T-cell (primary cell): ENCODE measurements around the gene PRKCB. TPM values are rescaled to one million over a fixed set of nuclear protein-coding genes. Genes with fewer than 3 reads are reported as not detected.

ENCODE experiments used
- ATAC-seq, 4 experiments: fragments of 200-7000 bp in 3 of 4; fragments of 150-1000 bp in 1 of 4; cut with Tn5 transposase; replicated peaks in 1 of 4; 1 replicate in 3 of 4; 2 replicates in 1 of 4; pipeline ENCODE4 v1.10.0; 2021; ENCODE audit warnings: moderate library complexity in 3 of 4, mild to moderate bottlenecking in 2 of 4, moderate number of reproducible peaks in 1 of 4
- CTCF ChIA-PET, 2 donors: fragments of 300-600 bp; sonication (Branson Sonifier 250); formaldehyde crosslinking; loops; one replicate each; lab custom pipeline; 2022; ENCODE audit warnings: antibody characterized with exemption in 2 of 2; lab: Charles Lee
- POLR2A ChIA-PET, 2 donors: fragments of 300-600 bp; sonication (Branson Sonifier 250); formaldehyde crosslinking; loops; one replicate each; lab custom pipeline; 2022; ENCODE audit warnings: antibody characterized with exemption in 2 of 2; lab: Charles Lee
- DNase-seq, 35 experiments: peaks; one replicate each; pipeline versions ENCODE4 v3.0.0 to v3.0.0-alpha.2; 2013 to 2023
- H3K27ac ChIP-seq: one replicate; pipeline ENCODE4 v1.5.1; 2013; ENCODE audit warnings: low read length
- H3K27me3 ChIP-seq, 2 experiments: replicated peaks in 1 of 2; 1 replicate in 1 of 2; 2 replicates in 1 of 2; pipeline versions ENCODE4 v1.6.1 to v1.7.0; 2013; ENCODE audit warnings: low read length in 1 of 2, mixed read lengths in 1 of 2; ENCODE audit not compliant: control insufficient read depth in 2 of 2, insufficient read depth in 2 of 2; ENCODE audit errors: extremely low read depth in 1 of 2
- H3K36me3 ChIP-seq, 2 donors: 1 replicate in 1 of 2; 2 replicates in 1 of 2; pipeline versions ENCODE4 v1.6.1 to v1.7.0; 2013; ENCODE audit warnings: low read length in 1 of 2; ENCODE audit not compliant: control insufficient read depth in 2 of 2, insufficient read depth in 1 of 2; ENCODE audit errors: extremely low read depth in 1 of 2
- H3K4me1 ChIP-seq, 2 experiments: 1 replicate in 1 of 2; 2 replicates in 1 of 2; pipeline versions ENCODE4 v1.6.1 to v1.7.0; 2013; ENCODE audit warnings: low read length in 2 of 2, mixed read lengths in 1 of 2; ENCODE audit not compliant: insufficient read depth in 2 of 2, control insufficient read depth in 1 of 2; ENCODE audit errors: extremely low read depth in 1 of 2
- H3K4me3 ChIP-seq, 2 donors: 1 replicate in 1 of 2; 2 replicates in 1 of 2; pipeline versions ENCODE4 v1.5.1 to v1.7.0; 2013; ENCODE audit warnings: mild to moderate bottlenecking in 2 of 2, low read length in 1 of 2, moderate library complexity in 1 of 2; ENCODE audit not compliant: control insufficient read depth in 1 of 2; ENCODE audit errors: extremely low read depth in 1 of 2
- H3K9me3 ChIP-seq: 2 replicates; pipeline ENCODE4 v1.7.0; 2013
- H3K27ac Mint-ChIP-seq, 2 donors: one replicate each; pipeline ENCODE4 v1.8.0; 2020 to 2021; ENCODE audit warnings: mild to moderate bottlenecking in 2 of 2, mixed read lengths in 2 of 2
- H3K27me3 Mint-ChIP-seq, 2 donors: one replicate each; pipeline ENCODE4 v1.8.0; 2021 to 2022; ENCODE audit warnings: mixed read lengths in 2 of 2
- H3K36me3 Mint-ChIP-seq: one replicate; pipeline ENCODE4 v1.8.0; 2021; ENCODE audit warnings: mixed read lengths
- H3K4me1 Mint-ChIP-seq, 3 donors: one replicate each; pipeline ENCODE4 v1.8.0; 2020 to 2022; ENCODE audit warnings: mixed read lengths in 3 of 3, mild to moderate bottlenecking in 1 of 3
- H3K4me3 Mint-ChIP-seq, 3 donors: one replicate each; pipeline ENCODE4 v1.8.0; 2020 to 2022; ENCODE audit warnings: mild to moderate bottlenecking in 3 of 3, mixed read lengths in 3 of 3, moderate library complexity in 3 of 3
- H3K9me3 Mint-ChIP-seq, 3 donors: one replicate each; pipeline ENCODE4 v1.8.0; 2020 to 2022; ENCODE audit warnings: mixed read lengths in 3 of 3
- WGBS: methylation state at CpG from one replicate; pipeline ENCODE4 v1.1.5; 2013; ENCODE audit warnings: missing lambda C conversion rate; ENCODE audit not compliant: insufficient coverage; 5-methylcytosine and 5-hydroxymethylcytosine counted together
- total RNA-seq, 35 experiments: library from RNA in 6 of 35; stranded (reverse) in 6 of 35; fragments of 120-200 nt in 1 of 35; gene quantifications; one replicate each; pipeline versions ENCODE4 v1.2.1 to v1.2.4 and lab custom pipeline; 2013 to 2026

PRKCB gene
- total RNA-seq, 5 donors from 2014 or later (not counting 1 experiment from before 2014, with no cell fraction given): 84.7 to 114 (median 105) TPM

GRCh38 chr16:24075931-24076716 lies 240.3 kb downstream of the PRKCB start:
- 75% methylated on average over 3 of the region's 6 CpGs for WGBS
- peak in 1 of 4 experiments; percentile 62 for ATAC-seq
- Mint-ChIP-seq H3K27me3 (no peaks in the 10 kb centered on the region), H3K36me3 (peaks cover 40% of the 10 kb centered on the region), H3K9me3 (no peaks in the 10 kb centered on the region), H3K27ac (no peak overlapping the region), H3K4me1 (peaks cover 29 to 46% (median 31%) of the 10 kb centered on the region in 3 donors), H3K4me3 (no peak overlapping the region)
- H3K36me3 ChIP-seq: peaks cover 3 to 12% of the 10 kb centered on the region in 2 donors
- no peaks in the 10 kb centered on the region for H3K27me3 ChIP-seq
- no peak overlapping the region for H3K27ac ChIP-seq
- peaks cover 0 to 11% of the 10 kb centered on the region in 2 experiments for H3K4me1 ChIP-seq
- CTCF ChIA-PET: no interaction called here
- DNase-seq: peak in 2 of 35 experiments; percentile 3 to 5
- H3K9me3 ChIP-seq: no peaks in the 10 kb centered on the region
- H3K4me3 ChIP-seq: no peak overlapping the region
- POLR2A ChIA-PET: no interaction called here

GRCh38 chr16:24077292-24077691 lies 241.5 kb downstream of the PRKCB start:
- no CpG with 5 or more reads among the region's 1 CpG for WGBS
- peaks cover 3 to 12% of the 10 kb centered on the region in 2 donors for H3K36me3 ChIP-seq
- peaks cover 0 to 6% of the 10 kb centered on the region in 2 experiments for H3K4me1 ChIP-seq
- H3K27me3 ChIP-seq: no peaks in the 10 kb centered on the region
- no peak for ATAC-seq
- no peak for DNase-seq
- H3K27ac ChIP-seq: no peak overlapping the region
- H3K4me3 ChIP-seq: no peak overlapping the region
- no peak overlapping the region for H3K27ac Mint-ChIP-seq
- ChIA-PET CTCF (no interaction called here), POLR2A (interaction anchor here in 1 of 2 donors (0.5 kb wide), 1 partner anchor 29 kb away, joined by 3 read pairs; no protein-coding TSS in a partner anchor)
- H3K27me3 Mint-ChIP-seq: no peaks in the 10 kb centered on the region
- no peaks in the 10 kb centered on the region for H3K9me3 ChIP-seq
- H3K4me3 Mint-ChIP-seq: no peak overlapping the region
- H3K36me3 Mint-ChIP-seq: peaks cover 40% of the 10 kb centered on the region
- H3K4me1 Mint-ChIP-seq: peaks cover 24 to 36% (median 26%) of the 10 kb centered on the region in 3 donors
- no peaks in the 10 kb centered on the region for H3K9me3 Mint-ChIP-seq

GRCh38 chr16:24077966-24078365 lies 242.2 kb downstream of the PRKCB start:
- H3K9me3 Mint-ChIP-seq: no peaks in the 10 kb centered on the region
- no peak overlapping the region for H3K4me3 Mint-ChIP-seq
- H3K36me3 Mint-ChIP-seq: peaks cover 34% of the 10 kb centered on the region
- Histone ChIP-seq H3K4me3 (no peak overlapping the region), H3K36me3 (peaks cover 3 to 10% of the 10 kb centered on the region in 2 donors), H3K27ac (no peak overlapping the region), H3K27me3 (no peaks in the 10 kb centered on the region), H3K4me1 (peaks cover 0 to 6% of the 10 kb centered on the region in 2 experiments), H3K9me3 (no peaks in the 10 kb centered on the region)
- no CpG with 5 or more reads among the region's 8 CpGs for WGBS
- H3K27me3 Mint-ChIP-seq: no peaks in the 10 kb centered on the region
- no peak overlapping the region for H3K27ac Mint-ChIP-seq
- no peak for ATAC-seq
- POLR2A ChIA-PET: no interaction called here
- DNase-seq: no peak
- CTCF ChIA-PET: no interaction called here
- H3K4me1 Mint-ChIP-seq: peaks cover 18 to 30% (median 19%) of the 10 kb centered on the region in 3 donors

DNA sequence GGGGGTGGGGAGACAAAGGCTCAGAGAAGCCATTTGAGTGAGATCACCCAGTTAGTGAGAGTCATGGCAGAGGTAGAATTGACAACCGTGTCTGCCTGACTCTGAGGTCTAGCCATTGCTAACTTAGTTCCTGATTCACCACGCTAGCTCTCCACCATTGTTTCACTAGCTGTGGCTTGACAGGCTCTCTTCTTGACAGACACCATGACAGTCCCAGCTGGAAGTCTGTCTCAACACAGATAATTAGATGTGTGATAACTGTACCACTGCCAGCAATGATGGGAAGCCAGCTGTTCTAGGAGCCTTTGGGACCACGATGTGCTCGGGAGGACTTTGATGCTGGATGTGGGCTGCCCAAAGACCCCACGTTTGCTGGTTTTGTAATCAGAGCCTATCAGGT lies 249.9 kb downstream of the PRKCB start:
- no peaks in the 10 kb centered on the region for H3K4me1 ChIP-seq
- Mint-ChIP-seq H3K9me3 (peaks cover 5 to 11% (median 9%) of the 10 kb centered on the region in 3 donors), H3K27ac (peak overlapping the region in 1 of 2 donors; percentile 66), H3K4me3 (no peak overlapping the region), H3K27me3 (no peaks in the 10 kb centered on the region), H3K36me3 (peaks cover 43% of the 10 kb centered on the region), H3K4me1 (peaks cover 0 to 2% (median 0%) of the 10 kb centered on the region in 3 donors)
- H3K27me3 ChIP-seq: no peaks in the 10 kb centered on the region
- peaks cover 0 to 8% of the 10 kb centered on the region in 2 donors for H3K36me3 ChIP-seq
- ChIA-PET POLR2A (no interaction called here), CTCF (no interaction called here)
- 97% methylated on average over 5 of the region's 5 CpGs for WGBS
- H3K9me3 ChIP-seq: no peaks in the 10 kb centered on the region
- no peak overlapping the region for H3K4me3 ChIP-seq
- ATAC-seq: no peak
- no peak overlapping the region for H3K27ac ChIP-seq
- no peak for DNase-seq

DNA sequence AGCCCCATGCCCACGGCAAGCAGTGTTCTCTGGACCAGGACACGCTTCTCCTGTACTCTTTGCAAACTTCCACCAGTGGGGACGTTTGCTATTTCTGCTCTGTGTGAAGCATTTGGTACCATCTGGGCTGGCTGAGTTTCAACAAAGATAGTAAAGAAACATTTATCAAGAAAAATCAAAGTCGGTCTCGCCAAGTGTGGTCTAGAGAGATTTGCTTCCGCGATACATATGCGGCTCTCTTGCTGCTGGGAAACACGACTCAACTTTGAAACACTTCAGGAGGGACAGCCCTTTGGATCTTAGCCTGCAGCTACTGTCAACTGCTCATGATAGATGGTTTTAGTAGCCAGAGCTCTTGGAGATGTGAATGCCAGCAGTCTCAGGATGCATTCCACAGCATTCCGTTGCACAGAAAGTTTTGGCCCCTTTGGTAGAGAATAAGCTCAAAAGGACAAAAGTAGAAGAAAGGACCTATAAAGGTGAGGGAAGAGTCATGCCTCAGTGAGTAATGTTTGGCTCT lies 252.2 kb downstream of the PRKCB start:
- 100% methylated on average over 7 of the region's 10 CpGs for WGBS
- POLR2A ChIA-PET: no interaction called here
- Mint-ChIP-seq H3K27me3 (no peaks in the 10 kb centered on the region), H3K27ac (no peak overlapping the region), H3K9me3 (peaks cover 5 to 18% (median 15%) of the 10 kb centered on the region in 3 donors), H3K36me3 (peaks cover 65% of the 10 kb centered on the region), H3K4me1 (peaks cover 6 to 10% (median 9%) of the 10 kb centered on the region in 3 donors), H3K4me3 (no peak overlapping the region)
- Histone ChIP-seq H3K4me1 (peaks cover 0 to 4% of the 10 kb centered on the region in 2 experiments), H3K27ac (no peak overlapping the region), H3K9me3 (no peaks in the 10 kb centered on the region), H3K27me3 (no peaks in the 10 kb centered on the region), H3K4me3 (no peak overlapping the region), H3K36me3 (peaks cover 0 to 19% of the 10 kb centered on the region in 2 donors)
- no peak for ATAC-seq
- no peak for DNase-seq
- CTCF ChIA-PET: no interaction called here

DNA sequence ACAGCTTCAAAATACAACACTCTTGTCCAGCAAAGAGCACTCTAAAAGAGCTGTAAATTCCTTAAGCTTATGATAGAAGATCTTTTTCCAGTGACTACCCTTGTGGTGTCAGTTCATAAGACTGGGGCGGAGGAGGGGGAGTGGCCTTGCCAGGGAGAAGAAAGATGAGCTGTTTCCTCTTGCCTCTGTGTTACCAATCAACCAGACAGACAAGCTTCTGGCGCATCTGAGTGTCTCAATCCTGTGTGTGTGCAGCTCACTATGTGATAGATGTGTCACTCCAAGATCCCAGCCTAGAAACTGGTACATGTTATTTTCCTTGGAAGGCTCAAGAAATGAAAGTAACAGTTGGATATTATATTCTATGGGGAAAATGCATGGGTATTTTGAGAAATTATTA lies 253.0 kb downstream of the PRKCB start:
- WGBS: 80% methylated on average over 1 of the region's 2 CpGs
- DNase-seq (no peak), ATAC-seq (no peak)
- CTCF ChIA-PET: no interaction called here
- H3K4me1 ChIP-seq: peaks cover 0 to 7% of the 10 kb centered on the region in 2 experiments
- Mint-ChIP-seq H3K36me3 (peaks cover 71% of the 10 kb centered on the region), H3K9me3 (peaks cover 5 to 18% (median 15%) of the 10 kb centered on the region in 3 donors), H3K4me3 (no peak overlapping the region), H3K27me3 (no peaks in the 10 kb centered on the region), H3K27ac (no peak overlapping the region), H3K4me1 (peaks cover 6 to 11% (median 10%) of the 10 kb centered on the region in 3 donors)
- no peaks in the 10 kb centered on the region for H3K9me3 ChIP-seq
- POLR2A ChIA-PET: interaction anchor here in 1 of 2 donors (0.6 kb wide), 1 partner anchor 488 kb away, joined by 3 read pairs; no protein-coding TSS in a partner anchor
- H3K27me3 ChIP-seq: no peaks in the 10 kb centered on the region
- no peak overlapping the region for H3K27ac ChIP-seq
- no peak overlapping the region for H3K4me3 ChIP-seq
- peaks cover 0 to 27% of the 10 kb centered on the region in 2 donors for H3K36me3 ChIP-seq
